K562 (cell line): Measurements from ENCODE around the gene UBE2M. TPM values are rescaled to one million over a fixed set of nuclear protein-coding genes. Genes with fewer than 3 reads are reported as not detected.

Experiments used
- ATAC-seq: fragments of 200-7000 bp; cut with Tn5 transposase; 3 replicates; pipeline ENCODE4 v1.9.1; 2020; ENCODE audit warnings: moderate library complexity
- BruUV-seq: library from RNA; stranded (reverse); fragments of 400-500 nt; replicated peaks from 2 replicates; lab custom pipeline; 2021; lab: Mats Ljungman, UMichigan
- CTCF ChIA-PET: fragments of 300-600 bp; formaldehyde crosslinking; extraction: SDS; loops from one replicate; lab custom pipeline; 2021; ENCODE audit warnings: low intra/inter-chr PET ratio; lab: Yijun Ruan, JAX
- POLR2A ChIA-PET: fragments of 300-600, 350-650 bp; sonication (Branson Sonifier 250); formaldehyde crosslinking; extraction: SDS; loops from one replicate; lab custom pipeline; 2021; ENCODE audit warnings: antibody characterized with exemption, inconsistent platforms; lab: Yijun Ruan, JAX
- DNase-seq, 4 experiments: peaks; one replicate each; pipeline versions ENCODE4 v3.0.0 to v3.0.0-alpha.2; 2011 to 2018; ENCODE audit warnings: low spot score in 3 of 4, mixed read lengths in 3 of 4; ENCODE audit errors: extremely low read depth in 1 of 4
- FAIRE-seq: peaks from 2 replicates; lab custom pipeline; 2011; peaks lifted over from hg19 to GRCh38; lab: Jason Lieb, UNC
- H2AFZ ChIP-seq: 2 replicates; pipeline ENCODE4 v1.6.0; 2011; ENCODE audit warnings: low read depth, low read length, control low read depth, inconsistent platforms
- H3K27ac ChIP-seq: fragments of 200-600 bp; 3 replicates; pipeline ENCODE4 v1.8.0; 2011; ENCODE audit warnings: low read depth, mild to moderate bottlenecking, control low read depth, inconsistent platforms, low read length, moderate library complexity, mixed read lengths; ENCODE audit errors: extremely low read depth
- H3K27me3 ChIP-seq, 2 experiments: fragments of 300-600 bp in 1 of 2; 2 replicates in 1 of 2; 3 replicates in 1 of 2; pipeline versions ENCODE4 v1.6.0 to v1.8.0; 2011; ENCODE audit warnings: inconsistent platforms in 2 of 2, low read length in 2 of 2, mild to moderate bottlenecking in 1 of 2, mixed read lengths in 1 of 2, moderate library complexity in 1 of 2; ENCODE audit not compliant: control insufficient read depth in 2 of 2, insufficient read depth in 2 of 2
- H3K36me3 ChIP-seq: fragments of 300-600 bp; 3 replicates; pipeline ENCODE4 v1.8.0; 2011; ENCODE audit warnings: mild to moderate bottlenecking, low read length, inconsistent platforms; ENCODE audit not compliant: control insufficient read depth, insufficient read depth
- H3K4me1 ChIP-seq, 2 experiments: fragments of 200-600 bp in 1 of 2; replicated peaks in 1 of 2; 2 replicates in 1 of 2; 3 replicates in 1 of 2; pipeline versions ENCODE4 v1.5.1 to v1.8.0; 2011; ENCODE audit warnings: inconsistent platforms in 2 of 2, low read length in 2 of 2, mild to moderate bottlenecking in 1 of 2, mixed read lengths in 1 of 2, moderate library complexity in 1 of 2; ENCODE audit not compliant: control insufficient read depth in 2 of 2, insufficient read depth in 2 of 2
- H3K4me2 ChIP-seq: 2 replicates; pipeline ENCODE4 v1.6.1; 2011; ENCODE audit warnings: low read length, control low read depth, inconsistent platforms, mixed read lengths; ENCODE audit not compliant: insufficient read depth
- H3K4me3 ChIP-seq: fragments of 200-600 bp; sonication (generic), shearing (Covaris generic); 2 replicates; pipeline ENCODE4 v1.5.1; 2016; ENCODE audit warnings: control low read depth, inconsistent platforms
- H3K79me2 ChIP-seq: fragments of 200-600 bp; 3 replicates; pipeline ENCODE4 v1.8.0; 2011; ENCODE audit warnings: low read length, inconsistent platforms; ENCODE audit not compliant: control insufficient read depth, insufficient read depth
- H3K9ac ChIP-seq, 2 experiments: 2 replicates each; pipeline versions ENCODE4 v1.6.0 to v1.6.1; 2011; ENCODE audit warnings: low read depth in 2 of 2, low read length in 2 of 2, control low read depth in 1 of 2, inconsistent platforms in 1 of 2, mild to moderate bottlenecking in 1 of 2, mixed read lengths in 1 of 2; ENCODE audit not compliant: insufficient read depth in 1 of 2
- H3K9me1 ChIP-seq: one replicate; pipeline ENCODE4 v1.6.0; 2011; ENCODE audit warnings: inconsistent platforms, mild to moderate bottlenecking, low read length, moderate library complexity; ENCODE audit not compliant: control insufficient read depth, insufficient read depth
- H3K9me3 ChIP-seq: replicated peaks from 2 replicates; pipeline ENCODE4 v1.5.1; 2011; ENCODE audit warnings: low read depth, low read length, inconsistent platforms; ENCODE audit not compliant: control insufficient read depth, insufficient read depth
- H4K20me1 ChIP-seq: replicated peaks from 2 replicates; pipeline ENCODE4 v1.6.1; 2011; ENCODE audit warnings: low read length, inconsistent platforms, mixed read lengths; ENCODE audit not compliant: control insufficient read depth, insufficient read depth
- MXD1 ChIP-seq: fragments of 250-450 bp; sonication (Bioruptor Pico); IDR thresholded peaks from 2 replicates; pipeline ENCODE4 v1.8.0; 2021; ENCODE audit warnings: borderline replicate concordance, mild to moderate bottlenecking, moderate library complexity; ENCODE audit not compliant: poor library complexity, severe bottlenecking
- NBN ChIP-seq: fragments of 450-650 bp; IDR thresholded peaks from 2 replicates; pipeline ENCODE4 v1.6.1; 2016; ENCODE audit warnings: low read depth, mild to moderate bottlenecking
- NFRKB ChIP-seq: fragments of 450-650 bp; IDR thresholded peaks from 2 replicates; pipeline ENCODE4 v1.6.1; 2016; ENCODE audit warnings: low read depth
- ZBTB26 ChIP-seq: fragments of 450-650 bp; formaldehyde crosslinking; IDR thresholded peaks from 2 replicates; pipeline ENCODE4 v1.4.0; 2022; ENCODE audit warnings: missing genetic modification characterization
- ZBTB40 ChIP-seq, 2 experiments: fragments of 450-650 bp in 1 of 2; sonication (generic) in 1 of 2; formaldehyde crosslinking in 1 of 2; IDR thresholded peaks; 2 replicates each; pipeline versions ENCODE4 v1.7.1 to v1.9.0; 2016 to 2022; ENCODE audit warnings: inconsistent platforms in 1 of 2, mild to moderate bottlenecking in 1 of 2, missing genetic modification reagents in 1 of 2
- ZKSCAN8 ChIP-seq: fragments of 200-800 bp; sonication (Bioruptor generic); IDR thresholded peaks from 2 replicates; pipeline ENCODE4 v1.6.1; 2016; ENCODE audit warnings: missing genetic modification characterization, missing compliant biosample characterization
- WGBS: fragments of 100-300 bp; shearing (Covaris generic); methylation state at CpG from one replicate; pipeline ENCODE4 v1.1.6; 2016; ENCODE audit warnings: low coverage, mixed read lengths; ENCODE audit not compliant: insufficient coverage; ENCODE audit errors: missing lambda C conversion rate; 5-methylcytosine and 5-hydroxymethylcytosine counted together
- in situ Hi-C: fragments of 300-500 bp; cut with MboI; formaldehyde crosslinking; loops from 4 replicates; pipeline ENCODE4 v1.15.0; 2018; ENCODE audit warnings: inconsistent platforms, mixed read lengths
- intact Hi-C: fragments of 100-400 bp; cut with micrococcal nuclease; formaldehyde crosslinking; loops from 2 replicates; pipeline ENCODE4 v1.14.2; 2022
- polyA plus RNA-seq, 8 experiments: library from polyadenylated mRNA; depleted of rRNA in 4 of 8; stranded (reverse) in 5 of 8; unstranded in 3 of 8; fragments of >200 nt; fragmentation: Nextera tagmentation in 2 of 8; fragmentation: Illumina TruSeq in 1 of 8; extraction: Ambion mirVana in 2 of 8; extraction: Trizol in 1 of 8; gene quantifications; 2 replicates each; pipeline versions ENCODE4 v1.2.1 to v1.2.3, GENCODE V29; 2011 to 2014; ENCODE audit warnings: inconsistent platforms in 1 of 8, missing spikeins in 1 of 8
- total RNA-seq, 7 experiments: library from RNA; depleted of rRNA in 6 of 7; stranded (reverse); fragments of >200 nt in 6 of 7; fragmentation: Illumina TruSeq in 2 of 7; extraction: Trizol in 2 of 7; gene quantifications; 2 replicates each; pipeline versions ENCODE4 v1.2.1 to v1.2.3, GENCODE V29; 2011 to 2021; ENCODE audit warnings: low replicate concordance in 1 of 7

Gene UBE2M
- total and polyA plus RNA-seq, 9 of the 15 experiments (the other 6 are each of a cell fraction or from before 2014, with no cell fraction given): 0.92 to 163 (median 85.7) TPM

GRCh38 chr19:58557221-58558065, 968 bp downstream of the UBE2M start:
- in situ Hi-C loops: no loop called here
- Histone ChIP-seq H3K4me1 (peaks cover 36 to 66% of the 10 kb centered on the region in 2 experiments), H3K4me3 (peak overlapping the region; percentile 92), H3K9me3 (no peaks in the 10 kb centered on the region), H3K27me3 (no peaks in the 10 kb centered on the region), H3K79me2 (peaks cover 60% of the 10 kb centered on the region), H3K9me1 (peaks cover 3% of the 10 kb centered on the region), H3K36me3 (peaks cover 43% of the 10 kb centered on the region), H3K4me2 (peak overlapping the region; percentile 83), H3K27ac (peak overlapping the region; percentile 94), H3K9ac (peak overlapping the region; percentile 92 to 98), H2AFZ (no peak overlapping the region), H4K20me1 (no peaks in the 10 kb centered on the region)
- CTCF ChIA-PET: no interaction called here
- POLR2A ChIA-PET: interaction anchor here (0.9 to 1.2 kb wide), 2 partner anchors 10 to 17 kb away, joined by 3 to 4 read pairs; no protein-coding TSS in a partner anchor
- WGBS: 20% methylated on average over 10 of the region's 12 CpGs
- intact Hi-C loops: no loop called here
- BruUV-seq: no TSS peak
- ATAC-seq (no peak), DNase-seq (no peak), FAIRE-seq (no peak)
- TF ChIP-seq ZBTB40 (IDR thresholded peaks at IDR 0.05): peak; percentile 47; the same call in 1 of the 2 replicates
- TF ChIP-seq ZBTB40 (CRISPR knock-in tag; IDR thresholded peaks at IDR 0.05): no peak
- TF ChIP-seq ZKSCAN8 (CRISPR knock-in tag): no peak
- 0 out of 2 replicates have a peak, but pooled peaks have one; percentile 20 for TF ChIP-seq NFRKB
- TF ChIP-seq ZBTB26 (CRISPR knock-in tag): no peak
- 0 out of 2 replicates have a peak, but pooled peaks have one; percentile 17 for TF ChIP-seq NBN
- no peak for TF ChIP-seq MXD1
